Effector CD8-positive, alpha-beta T cell (primary cell): ENCODE measurements around the gene TM9SF4.
A peak's percentile ranks its signal among the peaks of the same experiment; 100 is the strongest.
"Not testable (repeated sequence)": the region's sequence is repeated elsewhere in the genome, so short reads cannot be mapped to it uniquely, and the experiment has no call there.

Experiments
- DNase-seq: peaks from one replicate; lab custom pipeline; 2025; lab: John Stamatoyannopoulos, UW

Gene TM9SF4

GRCh38 chr20:32188376-32189122 lies 79.0 kb downstream of the TM9SF4 start:
- no peak for DNase-seq

DNA sequence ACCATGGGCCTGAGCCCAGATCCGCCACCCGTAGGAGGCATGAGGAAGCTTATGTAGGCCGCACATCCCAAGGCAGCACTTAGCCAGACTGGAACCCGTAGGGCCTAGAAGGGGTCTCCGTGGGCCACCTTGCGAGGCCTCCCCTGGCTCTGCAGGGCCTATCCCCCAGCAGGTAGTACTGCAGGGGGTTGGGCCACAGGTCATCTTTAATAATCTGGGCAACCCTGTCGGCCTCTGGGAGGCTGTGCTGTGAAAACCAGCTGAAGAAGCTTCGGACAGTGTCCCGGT lies 79.6 kb downstream of the TM9SF4 start:
- DNase-seq = no peak

DNA sequence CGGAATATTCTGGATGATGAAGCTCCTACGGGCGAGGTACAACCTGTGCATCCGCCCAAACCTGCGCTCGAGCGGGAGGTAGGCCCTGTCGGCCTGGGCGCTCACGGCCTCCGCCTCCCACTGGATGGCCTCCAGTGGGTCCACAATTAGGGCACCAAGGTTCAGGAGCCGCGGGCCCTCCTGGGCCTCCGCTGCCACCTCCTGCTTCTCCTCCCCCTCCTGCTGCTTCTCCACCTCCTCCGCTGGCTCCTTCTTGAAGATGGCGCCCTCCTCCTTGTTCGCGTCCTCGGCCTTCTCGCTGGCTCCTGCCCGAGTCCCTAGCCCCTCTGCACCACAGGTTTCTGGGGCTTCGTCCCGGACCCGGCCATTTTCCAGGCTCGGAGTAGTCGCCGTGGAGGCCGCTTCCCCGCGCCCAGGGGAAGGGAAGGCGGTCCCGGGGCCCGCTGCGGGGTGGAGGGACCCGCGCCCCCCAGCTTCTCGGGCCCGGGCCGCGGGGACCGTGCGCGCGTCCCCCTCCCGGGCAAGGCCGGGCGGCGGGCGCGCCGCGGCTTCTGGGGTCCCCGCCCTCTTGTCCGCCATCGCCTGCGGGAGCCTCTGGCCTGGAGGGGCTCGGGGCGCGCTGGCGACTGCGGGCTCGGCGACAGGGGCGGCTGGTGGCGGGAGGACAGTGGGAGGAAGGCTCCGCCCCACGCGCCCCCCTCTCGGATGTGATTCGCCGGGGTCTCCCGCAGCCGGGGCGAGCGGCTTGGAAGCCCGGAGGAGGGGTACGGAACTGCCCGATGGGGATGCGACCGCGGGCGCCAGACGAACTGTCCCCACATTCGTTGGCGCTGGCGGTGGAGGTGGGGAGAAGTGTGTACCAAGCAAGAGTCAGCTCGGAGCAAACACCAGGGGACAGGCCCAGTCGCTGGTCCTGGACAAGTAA lies 80.4 kb downstream of the TM9SF4 start:
- DNase-seq = peak; percentile 15

DNA sequence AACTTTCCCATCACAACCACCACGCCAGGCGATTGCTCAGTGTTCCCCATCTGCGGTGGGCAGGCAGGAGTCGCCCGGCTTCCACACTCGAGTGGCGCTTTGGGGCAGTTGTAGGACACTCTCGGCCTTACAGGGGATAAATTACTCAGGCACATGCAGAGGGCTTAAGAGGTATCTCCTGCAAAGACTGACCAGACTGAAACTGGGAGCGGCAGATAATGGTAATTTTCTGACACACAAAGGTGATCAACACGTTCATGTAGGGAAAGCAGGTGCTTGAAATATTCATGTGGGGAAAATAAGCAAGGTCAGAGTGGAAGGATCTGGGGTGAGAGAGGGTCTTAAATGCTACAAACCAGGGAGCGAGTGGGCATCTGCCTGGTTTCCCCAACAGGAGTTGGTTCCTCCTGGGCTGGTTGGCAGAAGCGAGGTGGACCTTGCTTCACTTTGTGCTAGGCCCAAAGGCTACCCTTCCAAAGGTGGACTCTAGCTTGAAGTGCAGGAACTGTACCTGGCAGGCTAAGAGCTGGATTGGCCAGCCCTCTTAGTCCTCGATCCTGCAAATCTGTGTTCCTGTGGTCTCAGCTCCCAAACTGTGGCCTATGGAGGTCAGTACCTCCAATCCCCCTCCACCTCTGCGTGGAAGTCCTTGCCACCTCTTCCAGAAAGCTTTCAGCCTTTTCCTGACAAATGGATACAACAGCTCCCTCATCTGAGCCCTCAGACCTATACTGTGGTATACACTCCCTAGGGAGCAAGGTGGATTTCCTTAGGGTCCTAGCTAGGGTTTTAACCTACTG lies 81.3 kb downstream of the TM9SF4 start:
- no peak for DNase-seq

DNA sequence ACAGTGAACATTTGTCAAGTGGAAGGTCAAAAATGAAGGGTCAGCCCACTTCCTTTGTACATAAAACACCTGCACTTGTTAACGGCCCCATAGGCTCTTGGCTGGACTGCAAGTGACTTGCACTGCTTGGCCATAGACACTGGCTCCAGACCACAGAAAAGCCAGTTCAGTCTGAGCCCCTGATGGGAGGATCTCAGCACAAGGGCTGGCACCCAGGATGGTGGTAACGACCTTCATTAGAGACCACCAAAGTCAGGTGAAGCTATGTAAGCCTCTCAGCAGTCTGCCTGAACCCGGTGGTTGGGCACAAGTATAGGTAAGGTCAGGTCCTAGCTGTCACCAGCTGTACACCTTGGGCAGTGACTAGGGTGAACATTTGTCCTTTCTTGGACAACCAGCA lies 81.9 kb downstream of the TM9SF4 start:
- DNase-seq = no peak

DNA sequence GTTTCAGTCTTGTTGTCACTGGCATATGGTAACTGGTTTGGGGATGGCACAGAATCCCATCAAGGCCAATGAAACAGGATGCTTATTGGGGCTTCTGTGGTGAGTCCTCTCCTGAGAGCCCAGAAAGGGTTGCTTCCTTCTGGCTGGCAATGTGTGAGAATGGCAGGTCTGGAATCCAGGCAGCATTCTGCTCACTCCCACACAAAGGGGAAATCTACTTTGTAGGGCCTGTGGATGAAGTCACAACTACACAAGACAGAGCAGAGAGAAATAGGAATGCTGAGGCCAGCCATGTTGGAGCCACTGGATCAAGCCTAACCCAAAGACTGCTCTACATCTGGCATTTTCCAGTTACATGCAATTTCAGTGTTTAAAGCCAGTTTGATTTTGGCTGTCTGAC lies 82.4 kb downstream of the TM9SF4 start:
- no peak for DNase-seq

DNA sequence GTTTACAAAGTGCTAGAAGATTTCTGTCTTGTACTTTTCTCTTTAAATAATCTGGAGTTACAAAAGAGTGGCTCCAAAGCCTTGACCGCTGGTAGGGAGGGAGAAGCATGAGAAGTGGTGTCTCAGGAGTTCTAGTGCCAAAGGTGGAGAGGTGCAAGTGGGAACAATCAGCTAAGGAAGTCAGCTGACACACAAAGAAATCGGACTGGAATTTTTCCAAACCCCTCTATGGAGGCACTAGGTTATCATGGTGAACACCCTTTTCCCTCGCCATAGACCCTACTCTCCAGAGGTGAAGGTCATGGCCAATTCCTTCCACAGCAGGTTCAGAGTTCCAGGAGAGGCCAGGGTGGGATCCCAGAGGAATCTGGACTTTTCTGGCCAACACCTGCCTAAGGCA lies 83.2 kb downstream of the TM9SF4 start:
- no peak for DNase-seq

GRCh38 chr20:32193336-32193735 lies 83.8 kb downstream of the TM9SF4 start:
- not testable (repeated sequence) for DNase-seq

DNA sequence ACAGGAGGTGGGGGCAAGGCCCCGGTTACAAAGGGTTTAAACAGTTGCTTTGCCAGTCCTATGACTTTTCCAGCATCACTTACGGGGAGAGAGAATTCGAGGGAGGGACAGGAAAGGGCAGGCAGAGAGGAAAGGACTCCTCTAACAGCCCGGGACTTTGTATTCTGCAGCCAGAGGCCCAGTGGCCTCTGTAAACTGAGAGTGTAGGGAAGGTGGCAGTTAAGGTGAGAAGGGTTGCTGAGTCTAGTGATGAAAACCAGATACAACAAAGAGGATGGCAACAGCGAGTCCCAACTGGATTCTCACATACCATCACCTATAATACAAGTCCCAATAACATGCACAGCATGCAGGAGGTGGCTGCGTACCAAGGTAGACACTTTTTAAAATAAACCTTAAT lies 84.5 kb downstream of the TM9SF4 start:
- no peak for DNase-seq

GRCh38 chr20:32195581-32195980 lies 86.1 kb downstream of the TM9SF4 start:
- DNase-seq = no peak

DNA sequence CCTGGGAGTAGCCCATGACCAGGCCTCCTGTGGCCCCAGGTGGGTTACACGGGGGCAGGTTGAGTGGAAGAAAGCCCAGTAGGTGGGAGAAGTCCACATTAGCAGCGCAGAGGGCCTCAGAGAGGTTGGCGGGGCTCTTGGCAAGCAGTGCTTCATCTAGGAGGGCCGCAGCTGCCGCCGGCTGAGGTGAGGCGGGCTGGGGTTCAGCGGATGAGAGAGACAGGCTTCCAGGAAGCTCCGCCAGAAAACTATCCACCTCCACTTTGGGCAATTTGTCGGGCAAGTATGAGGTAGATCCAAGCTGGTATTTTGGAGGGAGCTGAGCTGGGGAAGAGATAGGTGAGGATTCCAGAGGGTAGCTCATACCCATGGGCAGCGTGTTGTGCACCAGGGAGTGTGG lies 87.1 kb downstream of the TM9SF4 start:
- DNase-seq = not testable (repeated sequence)

GRCh38 chr20:32197136-32197535 lies 87.6 kb downstream of the TM9SF4 start:
- not testable (repeated sequence) for DNase-seq

GRCh38 chr20:32199006-32199405 lies 89.5 kb downstream of the TM9SF4 start:
- no peak for DNase-seq

DNA sequence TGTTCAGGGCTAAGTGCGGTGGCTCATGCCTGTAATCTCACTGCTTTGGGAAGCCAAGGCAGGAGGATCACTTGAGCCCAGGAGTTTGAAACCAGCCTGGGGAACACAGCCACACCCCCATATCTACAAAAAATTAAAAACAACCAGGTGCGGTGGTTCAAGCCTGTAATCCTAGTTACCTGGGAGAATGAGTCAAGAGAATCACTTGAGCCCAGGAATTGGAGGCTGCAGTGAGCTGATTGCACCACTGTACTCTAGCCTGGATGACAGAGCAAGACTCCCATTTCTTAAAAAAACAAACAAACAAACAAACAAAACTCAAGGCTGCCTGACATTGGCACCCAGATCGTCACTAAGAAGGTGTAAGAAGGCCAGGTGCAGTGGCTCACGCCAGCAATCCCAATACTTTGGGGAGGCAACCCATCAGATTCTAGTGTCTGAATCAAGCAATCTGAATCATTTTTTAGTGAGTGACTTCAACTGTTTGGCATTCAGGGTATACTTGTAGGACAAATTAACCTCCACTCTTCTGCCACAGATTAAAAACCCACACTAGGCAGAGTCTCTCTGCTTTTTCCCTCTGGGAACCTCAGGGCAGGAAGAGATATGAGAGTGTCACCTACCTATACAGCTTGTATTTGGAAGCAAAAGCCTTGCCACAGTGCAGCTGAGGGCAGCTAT lies 91.9 kb downstream of the TM9SF4 start:
- DNase-seq = no peak

DNA sequence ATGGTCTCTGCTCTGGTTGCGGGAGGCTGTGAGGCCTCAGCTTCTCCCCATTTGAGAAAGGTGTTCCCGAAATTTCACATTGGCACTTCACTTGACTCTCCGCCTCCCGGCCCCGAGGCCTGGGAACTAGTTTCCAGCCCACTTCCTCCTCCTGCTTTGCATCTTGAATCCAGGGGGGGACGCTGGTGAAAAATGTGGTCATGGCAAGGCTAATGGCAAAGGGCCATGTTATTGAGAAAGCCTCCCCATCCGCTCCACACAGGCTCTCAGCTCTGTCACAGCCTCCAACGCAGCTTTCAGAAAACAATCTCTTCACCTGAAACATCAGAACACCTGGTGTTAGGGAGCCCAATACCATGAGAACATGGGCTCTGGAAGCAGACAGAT lies 92.5 kb downstream of the TM9SF4 start:
- no peak for DNase-seq

DNA sequence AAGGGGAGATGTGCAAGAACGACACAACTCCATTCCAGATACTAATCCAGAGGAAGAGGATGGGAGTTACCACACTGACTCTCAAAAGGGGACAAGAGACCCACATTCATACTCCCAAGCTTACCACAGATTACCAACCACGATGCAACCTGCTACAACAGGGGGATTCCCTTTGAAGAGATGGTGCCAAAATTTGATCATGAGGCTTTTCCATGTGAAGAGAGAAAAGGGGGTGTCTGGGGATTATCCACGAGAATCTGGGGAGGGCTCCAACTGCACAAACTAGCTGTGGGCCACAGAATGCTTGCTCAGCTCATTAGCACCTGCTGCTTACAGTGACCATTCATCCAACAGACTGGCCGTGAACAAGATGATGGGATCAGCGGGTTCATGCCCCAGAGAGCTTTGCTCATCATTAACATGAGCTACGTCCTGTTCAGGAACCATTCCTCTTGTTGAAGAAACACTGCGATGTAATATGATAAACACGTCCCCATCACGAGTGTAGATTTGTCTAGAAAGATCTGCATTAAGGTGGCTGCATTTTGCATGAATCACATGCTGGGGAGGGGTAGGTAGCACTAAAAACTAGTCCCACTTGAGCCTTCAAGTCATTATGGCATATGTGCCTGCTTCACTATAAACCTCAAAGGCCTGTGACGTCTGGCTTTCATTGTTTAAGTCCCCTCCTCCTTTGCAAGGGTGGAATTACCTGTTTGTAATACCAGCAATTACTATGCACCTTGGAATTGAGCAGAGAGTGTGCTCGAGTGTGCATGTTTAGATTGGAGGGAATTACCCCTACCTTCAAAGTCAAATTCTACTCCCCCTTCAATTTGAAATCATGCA lies 94.1 kb downstream of the TM9SF4 start:
- DNase-seq = no peak

- no peak for DNase-seq
Observed at GRCh38 chr20:32204205-32205109, 94.9 kb downstream of the TM9SF4 start.

- DNase-seq = no peak
Observed at GRCh38 chr20:32205110-32205842, 95.8 kb downstream of the TM9SF4 start.
